GM19438 (cell line): ENCODE data around the gene GTF2F1.
"Not testable (repeated sequence)": the region's sequence is repeated elsewhere in the genome, so short reads cannot be mapped to it uniquely, and the experiment has no call there.

Source experiments
- ATAC-seq: cut with Tn5 transposase; IDR thresholded peaks from one replicate; pipeline ENCODE4 v1.9.1; 2021; ENCODE audit warnings: low read depth; ENCODE audit not compliant: unreplicated experiment

Gene GTF2F1, protein sequence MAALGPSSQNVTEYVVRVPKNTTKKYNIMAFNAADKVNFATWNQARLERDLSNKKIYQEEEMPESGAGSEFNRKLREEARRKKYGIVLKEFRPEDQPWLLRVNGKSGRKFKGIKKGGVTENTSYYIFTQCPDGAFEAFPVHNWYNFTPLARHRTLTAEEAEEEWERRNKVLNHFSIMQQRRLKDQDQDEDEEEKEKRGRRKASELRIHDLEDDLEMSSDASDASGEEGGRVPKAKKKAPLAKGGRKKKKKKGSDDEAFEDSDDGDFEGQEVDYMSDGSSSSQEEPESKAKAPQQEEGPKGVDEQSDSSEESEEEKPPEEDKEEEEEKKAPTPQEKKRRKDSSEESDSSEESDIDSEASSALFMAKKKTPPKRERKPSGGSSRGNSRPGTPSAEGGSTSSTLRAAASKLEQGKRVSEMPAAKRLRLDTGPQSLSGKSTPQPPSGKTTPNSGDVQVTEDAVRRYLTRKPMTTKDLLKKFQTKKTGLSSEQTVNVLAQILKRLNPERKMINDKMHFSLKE

DNA sequence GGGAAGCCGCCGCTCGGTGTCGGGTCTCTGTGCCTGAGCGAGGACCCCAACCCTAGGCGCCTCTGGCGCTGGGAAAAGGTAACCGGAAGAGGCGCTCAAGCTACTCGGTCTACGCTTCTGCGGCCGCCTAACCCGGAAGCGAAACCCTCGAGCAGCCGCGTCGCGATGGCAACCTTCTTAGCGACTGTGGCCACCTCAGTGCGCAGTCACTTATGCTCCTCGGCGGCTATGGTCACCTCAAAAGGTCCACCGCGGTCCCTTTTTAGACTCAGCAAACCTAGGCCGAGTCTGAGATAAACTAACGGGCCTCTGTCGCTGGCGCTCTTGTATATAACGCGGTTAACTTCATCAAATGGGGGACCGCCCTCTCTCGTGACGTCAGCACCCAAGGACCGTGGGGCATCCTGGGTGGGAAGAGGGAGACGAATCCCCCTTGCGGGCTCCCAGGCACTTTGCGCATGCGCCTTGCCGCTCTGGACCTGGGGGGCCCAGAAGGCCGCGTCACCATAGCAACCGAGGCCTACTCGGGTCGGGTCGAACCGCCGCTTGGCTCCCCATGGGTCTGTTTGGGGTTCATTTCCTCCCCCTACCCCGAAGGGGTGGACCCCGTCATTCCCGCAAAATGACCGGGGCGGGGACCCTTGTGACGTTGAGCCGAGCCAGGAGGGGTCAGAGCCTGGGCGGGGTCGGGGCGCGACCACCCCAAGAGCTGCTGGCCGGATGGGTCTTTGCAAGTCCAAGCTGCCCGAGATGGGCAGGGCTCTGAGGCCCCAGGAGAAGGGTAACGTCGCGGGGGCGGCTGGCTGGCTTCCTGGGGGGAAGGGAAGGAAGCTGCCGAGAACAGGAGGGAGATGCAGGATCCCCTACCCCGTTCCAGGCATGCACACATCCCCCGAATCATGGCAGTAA lies at the start of gene GTF2F1:
Gene GTF2F1 (minus strand): TSS at position 91 of the 909 bp plus-strand sequence. CDS start 169 bp downstream, outside the sequence.
- ATAC-seq, result peak; percentile 88

DNA sequence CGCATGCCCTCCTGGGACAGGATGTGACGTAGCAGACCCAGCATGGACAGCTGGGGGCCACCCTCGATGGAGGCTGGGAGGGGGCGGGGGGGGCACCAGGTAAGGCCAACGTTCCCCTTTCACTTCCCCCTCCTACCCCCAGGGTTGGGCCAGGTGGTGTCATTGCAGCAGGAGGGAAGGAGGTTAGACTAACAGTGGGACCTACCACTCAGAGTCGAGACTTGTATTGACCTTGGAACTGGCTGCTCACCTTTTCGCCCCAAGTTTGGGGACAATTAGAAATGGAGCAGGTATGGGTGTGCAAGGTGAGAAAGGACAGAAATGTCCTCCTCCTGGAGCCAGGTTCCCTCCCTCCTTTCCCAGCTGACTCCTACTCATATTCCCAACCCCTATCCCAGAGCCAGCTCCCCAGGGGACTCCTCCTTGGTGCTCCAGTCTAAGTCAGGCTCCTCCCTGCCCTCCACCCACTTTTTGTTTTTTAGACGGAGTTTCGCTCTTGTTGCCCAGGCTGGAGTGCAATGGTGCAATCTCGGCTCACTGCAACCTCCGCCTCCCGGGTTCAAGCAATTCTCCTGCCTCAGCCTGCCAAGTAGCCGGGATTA lies 49.2 kb upstream of the GTF2F1 start:
- no peak for ATAC-seq

DNA sequence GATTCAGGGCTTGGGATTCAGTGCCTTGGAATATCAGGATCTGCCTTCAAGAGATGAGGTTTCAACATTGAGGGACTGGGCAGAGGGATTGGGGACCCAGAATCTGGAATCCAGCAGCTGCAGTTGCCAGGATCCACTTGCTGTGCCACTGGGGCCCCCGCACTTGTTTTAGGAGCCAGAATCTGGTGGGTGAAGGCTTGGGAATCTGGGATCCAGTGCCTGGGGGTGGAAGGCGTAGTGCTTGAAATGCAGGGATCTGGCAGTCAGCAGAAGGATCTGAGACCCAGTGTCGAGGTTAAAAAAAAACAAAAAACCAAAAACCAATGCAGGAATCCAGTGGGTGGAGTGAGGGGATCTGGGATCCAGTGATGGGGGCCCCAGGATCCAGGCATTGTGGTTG lies 47.9 kb upstream of the GTF2F1 start:
- no peak for ATAC-seq

DNA sequence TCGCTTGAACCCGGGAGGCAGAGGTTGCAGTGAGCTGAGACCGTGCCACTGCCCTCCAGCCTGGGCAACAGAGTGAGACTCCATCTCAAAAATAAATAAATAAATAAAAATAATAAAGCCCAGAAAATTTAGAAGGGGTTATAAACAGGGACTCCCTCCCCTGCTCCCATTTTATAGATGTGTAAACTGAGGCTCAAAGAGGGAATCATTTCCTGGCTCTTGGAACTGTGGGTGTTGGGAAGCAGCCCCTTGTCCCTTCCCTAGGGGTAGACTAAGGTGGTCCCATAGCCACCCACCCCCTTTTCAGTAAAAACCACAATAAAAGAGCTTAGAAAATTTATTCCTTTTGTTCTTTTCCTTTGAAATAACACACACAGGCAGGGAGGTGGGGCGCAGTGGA lies 46.8 kb upstream of the GTF2F1 start:
- no peak for ATAC-seq

DNA sequence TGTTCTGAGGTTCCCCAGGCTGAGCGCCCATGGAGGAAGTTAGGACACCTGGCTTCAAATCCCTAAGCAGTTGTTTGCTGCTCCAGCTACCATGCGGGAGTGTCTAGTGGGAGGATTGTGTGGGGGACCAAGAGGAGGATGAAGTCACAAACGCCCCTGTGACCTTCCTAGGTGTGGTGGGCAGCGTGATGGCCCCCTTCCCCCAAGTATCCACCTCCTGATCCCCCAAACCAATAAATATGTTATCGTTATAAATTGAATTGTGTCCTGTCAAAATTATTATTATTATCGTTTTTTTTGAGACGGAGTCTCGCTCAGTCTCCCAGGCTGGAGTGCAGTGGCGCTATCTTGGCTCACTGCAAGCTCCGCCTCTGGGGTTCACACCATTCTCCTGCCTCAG lies 40.7 kb upstream of the GTF2F1 start, which contains the start of gene SLC25A41:
Gene SLC25A41 (minus strand): TSS at position 101 of the 400 bp plus-strand sequence. CDS start 70 bp downstream, at position 31.
- no peak for ATAC-seq

DNA sequence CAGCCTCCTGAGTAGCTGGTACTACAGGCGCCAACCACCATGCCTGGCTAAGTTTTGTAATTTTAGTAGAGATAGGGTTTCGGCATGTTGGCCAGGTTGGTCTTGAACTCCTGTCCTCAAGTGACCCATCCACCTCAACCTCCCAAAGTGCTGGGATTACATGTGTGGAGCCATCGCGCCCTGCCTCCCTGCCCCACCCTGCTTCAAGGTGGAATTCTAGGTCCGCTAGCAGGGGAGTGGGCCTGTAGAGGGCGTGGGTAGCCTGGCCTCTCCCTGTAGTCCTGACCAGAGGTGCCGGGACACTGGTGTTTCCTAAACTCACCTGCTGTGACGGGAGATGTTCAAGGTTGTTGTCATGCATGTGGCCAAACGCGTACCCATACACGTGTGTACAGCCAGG lies 40.2 kb upstream of the GTF2F1 start:
- ATAC-seq, result no peak

DNA sequence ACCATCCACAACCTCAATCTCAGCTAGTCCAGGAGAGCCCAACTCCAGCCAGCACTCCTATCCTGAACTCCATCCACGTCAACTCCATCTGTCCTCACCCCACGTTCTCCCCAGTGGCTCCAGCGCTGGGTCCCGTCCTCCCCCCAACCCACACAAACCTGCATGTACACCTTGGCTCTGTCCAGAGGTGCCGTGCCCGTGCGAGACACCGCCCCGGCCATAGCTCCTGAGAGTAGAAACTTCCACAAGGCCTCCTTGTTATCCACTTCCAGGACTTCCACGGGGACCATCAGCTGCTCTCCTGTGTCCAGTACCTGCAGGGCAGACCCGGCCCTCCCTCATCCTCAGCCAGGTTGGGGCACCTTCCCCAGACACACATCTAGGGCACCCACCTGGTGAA lies 38.9 kb upstream of the GTF2F1 start:
- no peak for ATAC-seq

DNA sequence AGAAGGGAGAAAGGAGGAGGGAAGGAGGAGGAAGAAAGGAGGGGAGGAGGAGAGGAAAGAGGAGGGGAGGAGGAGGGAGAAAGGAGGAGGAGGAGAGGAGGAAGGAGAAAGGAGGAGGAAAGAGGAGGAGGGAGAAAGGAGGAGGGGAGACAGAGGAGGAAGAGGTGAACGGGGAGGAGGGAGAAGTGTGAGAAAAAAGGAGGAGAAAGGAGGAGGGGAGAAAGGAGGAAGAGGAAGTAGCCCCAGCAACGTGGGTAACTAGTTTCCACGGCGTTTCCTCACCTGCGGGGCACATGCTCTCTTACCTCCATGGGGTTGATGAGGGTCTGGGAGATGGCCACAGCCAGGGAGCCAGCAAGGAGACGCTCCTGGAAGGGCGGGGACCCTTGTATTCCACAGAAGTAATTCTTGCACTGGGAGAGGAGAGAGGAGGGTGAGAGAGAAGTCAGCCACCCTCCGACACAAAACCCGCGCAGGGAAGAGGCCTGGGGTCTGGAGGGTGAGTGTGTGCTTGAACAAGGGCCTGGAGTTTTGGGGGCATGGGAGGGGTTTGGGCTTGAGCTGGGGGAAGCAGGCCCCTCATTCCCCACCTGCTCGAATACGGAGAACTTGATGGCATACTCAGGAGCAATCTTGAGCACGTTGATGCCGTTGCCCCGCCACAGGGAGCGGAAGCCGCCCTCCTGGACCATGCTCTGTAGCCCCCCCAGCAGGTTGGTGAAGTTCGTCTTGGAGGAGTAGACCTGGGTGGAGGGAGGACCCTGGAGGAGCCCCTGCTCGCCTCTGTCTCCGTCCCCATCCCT lies 36.7 kb upstream of the GTF2F1 start:
- ATAC-seq, result no peak

DNA sequence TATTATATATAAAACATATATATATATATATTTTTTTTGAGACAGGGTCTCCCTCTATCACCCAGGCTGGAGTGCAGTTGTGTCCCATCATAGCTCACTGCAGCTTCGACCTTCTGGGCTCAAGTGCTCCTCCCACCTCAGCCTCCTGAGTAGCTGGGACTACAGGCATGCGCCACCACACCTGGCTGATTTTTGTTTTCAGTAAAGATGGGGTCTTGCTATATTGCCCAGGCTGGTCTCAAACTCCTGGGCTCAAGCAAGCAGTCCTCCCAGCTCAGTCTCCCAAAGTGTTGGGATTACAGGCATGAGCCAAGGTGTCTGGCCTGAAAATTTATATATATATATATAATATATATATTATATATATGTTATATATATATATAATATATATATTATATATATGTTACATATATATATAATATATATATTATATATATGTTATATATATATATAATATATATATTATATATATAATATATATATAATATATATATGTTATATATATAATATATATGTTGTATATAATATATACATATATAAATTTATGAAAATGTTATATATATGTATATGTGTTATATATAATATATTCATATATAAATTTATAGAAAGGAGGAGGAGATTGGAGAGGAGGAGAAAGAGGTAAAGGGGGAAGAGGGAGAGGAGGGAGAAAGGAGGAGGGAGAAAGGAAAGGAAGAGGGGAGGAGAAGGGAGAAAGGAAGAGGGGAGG lies 35.9 kb upstream of the GTF2F1 start:
- not testable (repeated sequence) for ATAC-seq

DNA sequence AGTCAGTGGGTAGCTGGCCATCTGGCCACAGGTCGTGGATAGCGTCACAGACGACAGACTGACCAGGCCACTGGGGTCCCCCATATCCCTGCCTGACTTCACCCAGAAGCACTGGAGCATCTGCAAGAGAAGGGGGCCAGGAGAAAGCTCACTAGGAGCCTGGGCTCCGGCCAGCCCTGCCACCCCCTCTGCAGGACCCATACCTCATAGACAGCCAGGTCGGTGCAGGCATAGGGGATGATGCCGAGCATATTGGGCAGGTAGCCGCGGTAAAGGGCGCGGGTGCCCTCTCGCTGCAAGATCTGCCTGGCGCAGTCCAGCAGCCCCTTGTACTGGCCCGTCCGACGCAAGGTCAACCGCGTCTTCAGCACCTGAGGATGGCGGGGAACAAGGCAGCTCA lies 34.2 kb upstream of the GTF2F1 start:
- no peak for ATAC-seq

DNA sequence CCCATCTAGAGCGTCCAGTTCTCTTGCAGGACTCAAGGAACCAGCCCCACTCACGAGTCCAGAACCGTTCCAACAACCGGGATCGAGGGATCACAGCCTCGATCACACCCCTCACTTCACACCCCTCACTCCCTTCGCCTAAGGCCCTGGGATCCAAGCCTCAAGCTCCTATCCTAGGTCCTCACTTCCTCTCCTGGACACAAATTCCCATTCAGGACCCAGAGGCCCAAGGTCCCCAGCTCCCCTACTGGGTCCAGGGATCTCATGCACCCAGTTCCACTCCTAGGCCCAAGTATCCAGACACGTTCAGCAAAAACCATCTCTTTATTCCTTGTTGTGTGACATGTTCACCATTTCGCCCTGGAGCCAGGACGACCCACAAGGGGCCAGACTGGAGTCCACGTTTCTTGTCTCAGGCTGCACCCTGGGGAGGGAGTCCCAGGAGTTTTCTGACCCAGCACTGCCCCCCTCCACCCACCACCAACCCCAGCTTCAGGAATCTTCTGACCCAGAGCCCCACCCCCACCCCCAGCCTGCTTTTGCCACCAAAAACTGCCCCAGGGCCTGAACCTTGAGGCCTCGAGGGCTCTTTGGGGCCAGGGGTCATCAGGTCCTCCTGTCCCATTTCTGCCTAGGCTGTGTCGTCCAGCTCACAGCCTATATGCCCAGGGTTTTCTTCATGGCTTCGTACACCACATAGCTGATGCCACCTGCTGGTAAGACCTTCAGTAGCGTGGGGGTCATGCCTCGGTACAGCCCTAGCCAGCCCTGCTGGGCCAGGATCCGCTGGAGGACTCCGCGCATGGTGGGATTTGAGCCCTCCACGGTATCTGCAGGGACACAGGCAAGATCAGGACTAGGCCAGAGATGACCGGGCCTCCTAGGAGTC lies 33.0 kb upstream of the GTF2F1 start:
- ATAC-seq, result no peak

DNA sequence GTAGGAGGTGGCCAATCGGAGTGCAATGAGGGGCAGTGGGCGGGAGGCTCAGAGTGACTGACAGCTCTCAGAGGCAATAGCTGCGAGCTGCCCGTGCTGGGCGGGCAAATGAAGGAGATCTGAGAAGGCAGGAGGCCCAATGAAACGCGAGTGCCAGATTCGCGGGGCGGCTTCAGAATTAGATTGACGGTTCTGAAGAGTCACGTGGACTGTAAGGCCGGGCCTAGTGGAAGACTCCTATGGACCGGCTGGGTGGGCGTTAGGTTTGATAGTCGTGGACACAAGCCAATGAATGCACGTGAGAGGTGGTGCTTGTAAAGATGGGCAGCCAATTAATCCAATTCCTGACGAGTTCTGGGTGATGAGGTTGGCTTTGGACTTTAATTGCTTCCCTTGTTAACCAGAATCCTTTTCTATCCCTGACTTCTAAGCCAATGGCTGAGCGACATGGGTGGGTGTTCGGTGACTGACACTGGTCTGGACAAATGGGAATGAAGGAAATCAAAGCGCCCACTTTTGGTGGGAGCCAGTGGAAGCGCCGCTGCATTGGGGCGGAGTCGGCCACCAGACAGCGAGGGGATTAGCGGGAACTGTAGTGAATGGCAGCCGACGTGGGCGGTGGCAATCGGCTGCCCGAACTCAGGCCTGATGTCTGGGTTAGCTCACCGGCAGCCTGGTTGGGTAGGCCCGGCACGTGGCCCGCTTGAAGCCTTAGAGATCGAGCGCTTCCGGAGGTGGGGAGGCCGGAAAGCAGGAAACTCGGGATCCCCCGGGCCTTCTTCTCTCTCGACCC lies 32.2 kb upstream of the GTF2F1 start:
- peak; percentile 82 for ATAC-seq

DNA sequence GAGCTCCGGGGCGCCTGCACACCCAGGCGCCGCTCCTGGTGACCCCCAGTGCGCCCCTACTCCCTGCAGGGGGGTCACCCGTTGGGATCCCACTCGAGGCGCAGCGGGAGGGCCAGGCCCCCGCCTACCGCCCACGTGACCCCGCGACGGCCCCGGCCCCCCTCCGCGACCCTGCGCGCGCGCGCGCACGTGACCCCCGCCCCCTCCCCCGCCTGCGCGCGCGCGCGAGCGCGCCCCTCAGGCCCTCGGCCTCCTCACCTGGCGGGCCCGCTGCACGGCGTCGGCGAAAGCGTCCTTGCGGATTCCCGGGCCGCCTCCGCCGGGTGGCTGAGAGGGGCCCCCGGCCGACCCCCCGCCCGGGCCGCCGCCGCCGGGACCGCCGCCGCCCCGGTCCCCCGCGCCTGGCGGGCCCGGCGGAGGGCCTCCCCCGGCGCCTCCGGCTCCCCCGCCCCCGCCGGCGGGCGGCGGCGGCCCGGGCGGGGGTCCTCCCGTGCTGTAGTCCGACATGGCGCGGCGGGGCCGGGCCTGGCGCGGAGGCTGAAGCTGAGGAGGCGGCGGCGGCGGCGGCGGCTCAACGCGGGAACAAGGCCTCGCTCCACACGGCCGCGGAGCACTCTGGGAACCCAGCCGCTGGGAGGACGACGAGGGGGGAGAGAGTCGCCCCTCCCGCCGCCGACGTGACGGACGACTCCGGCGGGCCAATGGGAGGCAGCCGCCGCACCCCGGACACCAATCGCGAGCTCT lies 31.4 kb upstream of the GTF2F1 start, which contains the start of gene KHSRP:
Gene KHSRP (minus strand): TSS at position 617 of the 744 bp plus-strand sequence. CDS start 110 bp downstream, at position 507.
- ATAC-seq, result no peak

DNA sequence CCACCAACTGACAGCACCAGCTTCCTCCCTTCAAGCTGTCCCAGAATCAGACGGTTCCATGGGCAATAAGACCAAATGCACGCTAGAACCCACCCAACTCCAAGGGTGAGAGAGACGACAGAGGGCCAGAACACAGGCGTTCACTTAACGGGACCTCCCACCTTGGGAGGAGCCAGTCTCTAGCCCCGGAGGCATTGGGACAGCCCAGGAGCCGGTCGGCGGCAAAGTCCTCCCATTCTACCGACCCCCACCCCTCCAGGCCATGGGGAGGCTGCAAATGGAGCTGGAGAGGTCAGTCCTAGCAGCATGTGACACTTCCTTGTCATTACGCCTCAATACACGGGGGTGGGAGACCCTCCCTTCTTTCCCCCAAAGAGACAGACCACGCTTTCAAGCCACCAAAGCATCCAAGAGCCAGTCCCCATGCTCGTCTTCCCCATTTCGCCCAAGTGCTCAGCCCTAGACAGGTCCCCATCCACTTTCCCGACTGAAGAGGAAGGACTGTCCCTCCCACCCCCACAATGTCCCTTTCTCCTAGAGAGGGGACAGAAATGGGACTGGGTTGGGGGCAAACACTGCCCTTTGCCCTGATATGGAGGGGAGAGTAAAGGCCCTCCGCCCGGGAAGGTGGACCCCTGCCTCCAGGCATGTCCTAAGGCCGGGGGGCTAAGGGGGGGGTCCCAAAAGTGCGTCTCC lies 30.7 kb upstream of the GTF2F1 start:
- ATAC-seq, result no peak

DNA sequence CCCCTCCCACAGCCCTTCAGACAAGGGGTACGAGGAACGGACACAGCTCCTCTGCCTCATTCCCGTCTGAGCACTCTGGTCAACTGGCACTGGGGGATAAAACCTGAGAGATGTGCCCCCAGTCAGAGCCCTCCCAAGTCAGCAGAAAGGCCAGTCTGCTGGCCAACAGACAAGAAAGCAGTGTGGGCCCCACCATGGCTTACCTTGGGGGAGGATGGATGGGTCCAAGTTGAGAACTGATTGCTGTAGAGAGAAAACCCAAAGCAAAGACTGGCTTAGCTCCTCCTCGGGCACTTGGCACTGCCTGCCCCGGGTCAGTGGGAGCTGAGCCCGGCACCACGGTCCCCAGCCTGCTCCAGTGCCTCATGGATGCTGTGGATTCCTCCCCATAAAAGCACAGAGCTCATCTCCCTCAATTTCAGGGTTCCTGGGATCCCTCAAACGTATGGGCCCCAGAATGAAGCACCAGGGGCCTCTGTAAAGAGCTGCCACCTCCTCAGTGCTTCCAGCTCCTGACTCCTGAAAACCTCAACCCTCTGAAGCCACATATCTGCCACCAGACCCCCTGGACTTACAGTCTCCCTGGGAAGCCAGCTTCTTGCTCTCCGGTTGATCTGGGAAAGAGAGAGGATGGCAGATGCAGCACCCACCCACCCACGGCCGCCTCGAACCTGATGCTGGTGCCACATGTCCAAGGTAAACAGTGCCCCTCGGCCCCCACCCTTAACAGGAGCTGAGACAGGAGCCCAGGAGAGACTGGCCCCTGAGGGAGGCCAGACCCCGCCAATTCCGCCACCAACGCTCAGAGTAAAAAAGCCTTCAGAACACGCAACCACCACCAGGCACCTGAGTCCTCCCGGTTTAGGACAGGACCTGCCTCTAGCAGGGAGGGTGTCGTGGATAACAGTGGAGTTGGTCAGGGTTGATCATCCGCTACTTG lies 28.4 kb upstream of the GTF2F1 start:
- no peak for ATAC-seq
